ENCODE data around the gene CNN2. TPM values are rescaled to one million over a fixed set of nuclear protein-coding genes. Genes with fewer than 3 reads are reported as not detected.

The CNN2 gene
- total and polyA plus RNA-seq, 2 of the 8 experiments (the other 6 are each of a cell fraction or from before 2014, with no cell fraction given): 189 to 551 TPM

DNA sequence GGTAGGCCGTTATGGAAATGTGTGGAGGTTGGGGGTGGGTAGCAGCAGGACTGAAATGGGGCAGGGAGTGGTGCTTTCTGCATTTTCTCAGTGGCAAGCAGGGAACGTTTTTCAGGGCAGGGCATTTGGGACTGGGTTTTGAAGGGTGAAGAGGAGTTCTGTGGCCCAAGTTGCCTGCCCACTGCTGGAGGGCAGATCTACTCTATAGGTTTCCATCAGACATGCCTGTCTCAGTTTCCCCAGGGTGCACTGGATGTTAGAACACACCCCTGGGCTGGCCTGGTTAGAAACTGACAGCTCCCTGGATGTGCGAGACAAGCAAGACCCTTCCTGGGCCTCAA, 27.1 kb upstream of the CNN2 start:
- H2BK12ac ChIP-seq (ENCODE audit: low read depth, low read length): no peak overlapping the region
- H3K23ac ChIP-seq (ENCODE audit: insufficient read length): no peak overlapping the region
- ChIA-PET CTCF (ENCODE audit: partially characterized antibody) (interaction anchor here (0.6 to 2.3 kb wide), 7 partner anchors 18 to 136 kb away, joined by 3 to 13 read pairs (median 4); partner anchors contain the start of gene ARHGAP45), POLR2A (ENCODE audit: partially characterized antibody) (interaction anchor here (1.0 to 7.3 kb wide), 3 partner anchors 8 to 39 kb away, joined by 3 to 81 read pairs (median 4); partner anchors contain the start of gene WDR18)
- H3K79me1 ChIP-seq (ENCODE audit: low read depth, low read length): no peaks in the 10 kb centered on the region
- FAIRE-seq: no peak
- H2BK120ac ChIP-seq (replicated peaks; ENCODE audit: low read depth, low read length): no peak overlapping the region
- H2BK5ac ChIP-seq (ENCODE audit: low read depth, low read length): no peak overlapping the region
- H3K23me2 ChIP-seq (ENCODE audit: low read depth, low read length): peaks cover 4% of the 10 kb centered on the region; the same call in 1 of the 2 replicates
- no peak overlapping the region for H2AFZ ChIP-seq (ENCODE audit: low read length)
- no peak overlapping the region for H3K14ac ChIP-seq (ENCODE audit: insufficient read length)
- peaks cover 0 to 10% (median 6%) of the 10 kb centered on the region in 4 experiments; a peak in 3 of 7 replicates for H3K4me1 ChIP-seq (replicated peaks in 1 of 4; ENCODE audit: control insufficient read depth in 3 of 4, insufficient read depth in 4 of 4, low read length in 3 of 4)
- DNase-seq (ENCODE audit: low read depth in 1 of 2, low spot score in 2 of 2): no peak
- no peak overlapping the region for H3K56ac ChIP-seq (replicated peaks; ENCODE audit: insufficient read length, low read depth, low read length)
- no peak overlapping the region for H3K4ac ChIP-seq (replicated peaks; ENCODE audit: insufficient read length, low read depth, low read length)
- H3K27me3 ChIP-seq (replicated peaks in 1 of 4; ENCODE audit: control insufficient read depth in 3 of 4, extremely low read depth in 1 of 4, insufficient read depth in 3 of 4, low read length in 3 of 4): peaks cover 6 to 33% (median 19%) of the 10 kb centered on the region in 4 experiments
- H3K9me3 ChIP-seq (ENCODE audit: insufficient read depth in 2 of 2, low read depth in 1 of 2, low read length in 1 of 2): no peaks in the 10 kb centered on the region
- H2BK20ac ChIP-seq (ENCODE audit: low read length): no peak overlapping the region
- H4K8ac ChIP-seq (ENCODE audit: extremely low read depth, insufficient read depth, low read length): no peak overlapping the region; the same call in 1 of the 2 replicates
- H2AK5ac ChIP-seq (ENCODE audit: low read depth, low read length): no peak overlapping the region
- H4K20me1 ChIP-seq (replicated peaks in 1 of 2; ENCODE audit: control insufficient read depth in 1 of 2, insufficient read depth in 2 of 2, low read length in 2 of 2): peaks cover 0 to 4% of the 10 kb centered on the region in 2 experiments
- H3K4me3 ChIP-seq (ENCODE audit: extremely low read depth in 1 of 4, insufficient read depth in 2 of 4, low read depth in 3 of 4, low read length in 4 of 4): no peak overlapping the region
- no peak overlapping the region for H3K4me2 ChIP-seq (ENCODE audit: insufficient read depth in 1 of 2, low read depth in 2 of 2, low read length in 2 of 2)
- no peak overlapping the region for H4K91ac ChIP-seq (replicated peaks; ENCODE audit: insufficient read length, low read length)
- no peak overlapping the region for H2BK15ac ChIP-seq (ENCODE audit: low read length)
- H4K5ac ChIP-seq (ENCODE audit: insufficient read length, low read depth, low read length): no peak overlapping the region
- no peak overlapping the region for H3K27ac ChIP-seq (ENCODE audit: low read depth, low read length)
- no peak overlapping the region for H3K18ac ChIP-seq (ENCODE audit: extremely low read depth, low read length)
- H3K79me2 ChIP-seq (ENCODE audit: control insufficient read depth in 1 of 2, insufficient read depth in 2 of 2, low read length in 2 of 2): no peaks in the 10 kb centered on the region
- WGBS, 2 experiments (ENCODE audit: extremely low coverage in 1 of 2, insufficient coverage in 1 of 2, insufficient read length in 1 of 2, insufficient replicate concordance in 2 of 2, low coverage in 1 of 2, low lambda C conversion rate in 2 of 2, missing lambda C conversion rate in 1 of 2): 93% methylated on average over 3 of the region's 3 CpGs; no CpG with 5 or more reads in 1 of the 2 experiments
- H3K36me3 ChIP-seq (ENCODE audit: control insufficient read depth in 2 of 4, insufficient read depth in 4 of 4, low read length in 3 of 4): no peaks in the 10 kb centered on the region; a peak in 2 of 8 replicates
- H3K9ac ChIP-seq (replicated peaks in 1 of 4; ENCODE audit: extremely low read depth in 1 of 4, low read depth in 3 of 4, low read length in 3 of 4): no peak overlapping the region; a peak in 1 of 7 replicates
- TF ChIP-seq SRF (IDR thresholded peaks at IDR 0.05; ENCODE audit: low read depth, low read length) (no peak), CREB1 (IDR thresholded peaks at IDR 0.05) (no peak), RFX5 (IDR thresholded peaks at IDR 0.05; ENCODE audit: borderline replicate concordance, low read depth, low read length) (no peak), HDAC6 (IDR thresholded peaks at IDR 0.05; ENCODE audit: low read depth, low read length) (no peak), POU5F1 (IDR thresholded peaks at IDR 0.05; ENCODE audit: low read depth, low read length) (no peak), RBBP5 (IDR thresholded peaks at IDR 0.05; ENCODE audit: borderline replicate concordance, low read depth, low read length) (no peak), KDM4A (IDR thresholded peaks at IDR 0.05; ENCODE audit: low read depth, low read length, severe bottlenecking) (no peak), SIN3A (conservative IDR thresholded peaks at IDR 0.05 in 1 of 2, IDR thresholded peaks at IDR 0.05 in 1 of 2; ENCODE audit: low read depth in 1 of 2, low read length in 2 of 2) (no peak), POLR2A (IDR thresholded peaks at IDR 0.05; ENCODE audit: control extremely low read depth in 1 of 2, low read depth in 2 of 2, low read length in 2 of 2) (no peak), SP4 (IDR thresholded peaks at IDR 0.05; ENCODE audit: low read length) (no peak), TEAD4 (IDR thresholded peaks at IDR 0.05; ENCODE audit: low read depth, low read length) (no peak), BRCA1 (IDR thresholded peaks at IDR 0.05; ENCODE audit: low read depth, low read length) (no peak), YY1 (IDR thresholded peaks at IDR 0.05; ENCODE audit: low read depth, low read length) (no peak), SIRT6 (IDR thresholded peaks at IDR 0.05; ENCODE audit: low read length) (no peak), GTF2F1 (IDR thresholded peaks at IDR 0.05; ENCODE audit: borderline replicate concordance, low read depth, low read length) (no peak)
- TF ChIP-seq, protein P1, sequence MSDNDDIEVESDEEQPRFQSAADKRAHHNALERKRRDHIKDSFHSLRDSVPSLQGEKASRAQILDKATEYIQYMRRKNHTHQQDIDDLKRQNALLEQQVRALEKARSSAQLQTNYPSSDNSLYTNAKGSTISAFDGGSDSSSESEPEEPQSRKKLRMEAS (IDR thresholded peaks at IDR 0.05): no peak

Measured in H1 (cell line).